B cell (primary cell): Measurements from ENCODE around the gene IPMK. TPM values are rescaled to one million over a fixed set of nuclear protein-coding genes. Genes with fewer than 3 reads are reported as not detected.
A peak's percentile ranks its signal among the peaks of the same experiment; 100 is the strongest.

Experiments
- ATAC-seq: fragments of 200-7000 bp; cut with Tn5 transposase; one replicate; pipeline ENCODE4 v1.10.0; 2021; ENCODE audit warnings: low read depth, mild to moderate bottlenecking, moderate number of reproducible peaks, moderate library complexity
- CTCF ChIA-PET: fragments of 350-600 bp; sonication (Branson Sonifier 250); formaldehyde crosslinking; loops from one replicate; lab custom pipeline; 2021; ENCODE audit warnings: antibody characterized with exemption, inconsistent platforms; lab: Charles Lee
- POLR2A ChIA-PET: fragments of 350-600 bp; sonication (Branson Sonifier 250); formaldehyde crosslinking; loops from one replicate; lab custom pipeline; 2021; ENCODE audit warnings: antibody characterized with exemption; lab: Charles Lee
- DNase-seq: peaks from one replicate; pipeline ENCODE4 v3.0.0; 2013
- H2AFZ ChIP-seq: 2 replicates; pipeline ENCODE4 v1.6.1; 2012; ENCODE audit warnings: mild to moderate bottlenecking, low read depth, low read length; ENCODE audit not compliant: insufficient read depth, poor library complexity, severe bottlenecking
- H3K27ac ChIP-seq, 2 donors: 1 replicate in 1 of 2; 2 replicates in 1 of 2; pipeline ENCODE4 v1.5.1; 2012 to 2013; ENCODE audit warnings: low read length in 2 of 2, mild to moderate bottlenecking in 2 of 2, moderate library complexity in 1 of 2
- H3K27me3 ChIP-seq, 4 experiments: fragments of 200-600 bp in 1 of 4; sonication (generic) in 1 of 4; replicated peaks in 1 of 4; 1 replicate in 2 of 4; 2 replicates in 2 of 4; pipeline versions ENCODE4 v1.6.1 to v1.7.0; 2013 to 2016; ENCODE audit warnings: low read length in 3 of 4, mild to moderate bottlenecking in 2 of 4, mixed read lengths in 1 of 4, moderate library complexity in 1 of 4; ENCODE audit not compliant: insufficient read depth in 4 of 4, control insufficient read depth in 3 of 4; ENCODE audit errors: control extremely low read depth in 1 of 4
- H3K36me3 ChIP-seq, 2 experiments: replicated peaks in 1 of 2; 1 replicate in 1 of 2; 2 replicates in 1 of 2; pipeline versions ENCODE4 v1.6.1 to v1.7.1; 2013; ENCODE audit warnings: low read length in 1 of 2; ENCODE audit not compliant: insufficient read depth in 2 of 2, control insufficient read depth in 1 of 2; ENCODE audit errors: control extremely low read depth in 1 of 2, extremely low read depth in 1 of 2
- H3K4me1 ChIP-seq, 2 donors: fragments of 200-600 bp in 1 of 2; sonication (generic) in 1 of 2; 1 replicate in 1 of 2; 2 replicates in 1 of 2; pipeline versions ENCODE4 v1.5.1 to v1.6.1; 2013 to 2017; ENCODE audit warnings: low read length in 2 of 2; ENCODE audit not compliant: control insufficient read depth in 2 of 2, insufficient read depth in 2 of 2
- H3K4me2 ChIP-seq: replicated peaks from 2 replicates; pipeline ENCODE3; 2012; ENCODE audit warnings: mild to moderate bottlenecking, low read depth, low read length; ENCODE audit not compliant: poor library complexity, severe bottlenecking
- H3K4me3 ChIP-seq, 5 experiments: fragments of 200-600 bp in 1 of 5; sonication (generic) in 1 of 5; 1 replicate in 3 of 5; 2 replicates in 2 of 5; pipeline versions ENCODE4 v1.5.1 to v1.7.0; 2011 to 2016; ENCODE audit warnings: low read length in 4 of 5, mild to moderate bottlenecking in 4 of 5, low read depth in 2 of 5, control low read depth in 1 of 5, moderate library complexity in 1 of 5; ENCODE audit not compliant: insufficient read depth in 1 of 5; ENCODE audit errors: control extremely low read depth in 1 of 5, extremely low read depth in 1 of 5
- H3K79me2 ChIP-seq: fragments of 200-600 bp; sonication (generic); one replicate; pipeline ENCODE4 v1.6.0; 2016; ENCODE audit warnings: low read length; ENCODE audit not compliant: control insufficient read depth, insufficient read depth
- H3K9ac ChIP-seq: fragments of 200-600 bp; sonication (generic); 2 replicates; pipeline ENCODE4 v1.6.1; 2017; ENCODE audit warnings: mild to moderate bottlenecking, low read length, moderate library complexity
- H3K9me3 ChIP-seq, 3 donors: one replicate each; pipeline versions ENCODE4 v1.6.1 to v1.7.1; 2013; ENCODE audit warnings: low read length in 2 of 3; ENCODE audit not compliant: control insufficient read depth in 2 of 3, insufficient read depth in 1 of 3; ENCODE audit errors: control extremely low read depth in 1 of 3
- H4K20me1 ChIP-seq: 2 replicates; pipeline ENCODE4 v1.6.0; 2012; ENCODE audit warnings: mild to moderate bottlenecking, low read length; ENCODE audit not compliant: insufficient read depth, control insufficient read depth, poor library complexity, severe bottlenecking
- H3K27ac Mint-ChIP-seq: one replicate; pipeline ENCODE4 v1.8.0; 2021; ENCODE audit warnings: mixed read lengths
- H3K27me3 Mint-ChIP-seq: one replicate; pipeline ENCODE4 v1.8.0; 2021; ENCODE audit warnings: mixed read lengths
- H3K4me1 Mint-ChIP-seq: one replicate; pipeline ENCODE4 v1.8.0; 2021; ENCODE audit warnings: mixed read lengths
- H3K4me3 Mint-ChIP-seq: one replicate; pipeline ENCODE4 v1.8.0; 2021; ENCODE audit warnings: mixed read lengths
- H3K9me3 Mint-ChIP-seq: one replicate; pipeline ENCODE4 v1.8.0; 2022; ENCODE audit warnings: mixed read lengths; ENCODE audit not compliant: insufficient read depth
- EZH2 ChIP-seq: IDR thresholded peaks from 2 replicates; pipeline ENCODE4 v1.6.1; 2012; ENCODE audit warnings: borderline replicate concordance, low read depth, mild to moderate bottlenecking, moderate library complexity, low read length; ENCODE audit not compliant: insufficient read depth, poor library complexity, severe bottlenecking
- WGBS: methylation state at CpG from one replicate; pipeline ENCODE4 v1.1.5; 2013; ENCODE audit warnings: missing lambda C conversion rate; ENCODE audit not compliant: insufficient coverage; 5-methylcytosine and 5-hydroxymethylcytosine counted together
- intact Hi-C: fragments of 100-400 bp; cut with micrococcal nuclease; formaldehyde crosslinking; loops from one replicate; pipeline ENCODE4 v1.10.0; 2022
- polyA plus RNA-seq: library from polyadenylated mRNA; depleted of rRNA; stranded (reverse); fragments of >200 nt; gene quantifications from 2 replicates; pipeline ENCODE4 v1.2.3, GENCODE V29; 2012
- total RNA-seq, 2 donors: library from RNA; stranded (reverse); fragments of 120-200 nt in 1 of 2; gene quantifications; 1 replicate in 1 of 2; 2 replicates in 1 of 2; pipeline versions ENCODE4 v1.2.3 to v1.2.4, GENCODE V29; 2013 to 2022
- TF ChIP-seq, protein P1 (sequence below): fragments of 200-600 bp; IDR thresholded peaks from one replicate; pipeline ENCODE4 v1.8.0; 2022; ENCODE audit warnings: antibody characterized with exemption, mild to moderate bottlenecking

IPMK gene
- total and polyA plus RNA-seq, 2 donors (not counting 1 experiment from before 2014, with no cell fraction given), result 1.9 to 8.6 TPM

DNA sequence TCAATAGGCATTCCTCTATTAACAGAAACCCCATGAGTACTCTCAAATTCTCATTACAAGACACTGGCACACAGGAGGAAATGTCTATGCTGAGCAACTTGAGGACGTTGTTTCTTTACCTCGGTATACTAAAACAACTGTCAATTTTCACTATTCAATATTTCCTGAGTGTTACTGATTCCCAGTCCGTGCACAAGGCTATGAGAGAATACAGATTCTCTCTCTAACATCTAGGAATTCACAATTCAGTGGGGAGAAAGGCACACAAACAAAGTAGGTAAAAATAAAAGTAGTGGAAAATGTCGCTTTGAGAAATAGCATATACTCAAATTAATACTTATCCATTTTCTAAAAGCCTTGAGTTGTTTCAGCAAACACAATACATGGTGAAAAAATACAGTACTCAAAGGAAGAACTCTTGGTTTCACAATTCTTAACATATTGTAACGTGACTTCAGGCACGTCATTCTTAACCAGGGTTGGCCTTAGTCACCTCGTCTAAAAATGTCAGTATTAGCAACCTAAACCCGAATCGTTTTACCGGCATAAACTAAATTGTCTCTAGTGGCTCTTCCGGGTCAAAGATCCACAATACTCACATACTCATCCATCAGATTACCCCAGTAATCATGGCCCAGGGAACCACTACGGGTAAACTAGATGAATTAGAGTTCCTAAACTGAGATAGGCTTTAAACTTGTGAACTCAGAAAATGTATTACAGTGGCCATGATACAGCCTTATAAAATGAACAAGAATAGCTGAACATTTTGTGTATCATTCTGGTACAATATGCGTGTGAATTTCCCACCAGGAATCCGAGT is 1.5 kb downstream of the IPMK start:
- WGBS, result 2% methylated on average over 8 of the region's 14 CpGs
- peaks cover 52% of the 10 kb centered on the region for H3K4me1 Mint-ChIP-seq
- DNase-seq, result peak; percentile 66

More for the DNA sequence above, 1.5 kb downstream of the IPMK start:
- Mint-ChIP-seq H3K9me3 (no peaks in the 10 kb centered on the region), H3K27me3 (no peaks in the 10 kb centered on the region), H3K27ac (peak overlapping the region; percentile 100), H3K4me3 (peak overlapping the region; percentile 99)
- H3K4me1 ChIP-seq, result peaks cover 25 to 38% of the 10 kb centered on the region in 2 donors
- H2AFZ ChIP-seq, result peak overlapping the region; percentile 44
- no peaks in the 10 kb centered on the region for H3K36me3 ChIP-seq
- no peaks in the 10 kb centered on the region for H3K27me3 ChIP-seq
- no peaks in the 10 kb centered on the region for H3K9me3 ChIP-seq
- CTCF ChIA-PET, result interaction anchor here (1.2 to 1.5 kb wide), 2 partner anchors 33 to 89 kb away, joined by 4 to 5 read pairs; no protein-coding TSS in a partner anchor
- no peak for ATAC-seq
- POLR2A ChIA-PET, result no interaction called here
- intact Hi-C loops, result loop anchor here (5.0 to 10.0 kb wide), 3 partner anchors 39 to 1969 kb away; partner anchors contain the start of gene CCDC6
- no peak for TF ChIP-seq EZH2
- TF ChIP-seq, protein P1, sequence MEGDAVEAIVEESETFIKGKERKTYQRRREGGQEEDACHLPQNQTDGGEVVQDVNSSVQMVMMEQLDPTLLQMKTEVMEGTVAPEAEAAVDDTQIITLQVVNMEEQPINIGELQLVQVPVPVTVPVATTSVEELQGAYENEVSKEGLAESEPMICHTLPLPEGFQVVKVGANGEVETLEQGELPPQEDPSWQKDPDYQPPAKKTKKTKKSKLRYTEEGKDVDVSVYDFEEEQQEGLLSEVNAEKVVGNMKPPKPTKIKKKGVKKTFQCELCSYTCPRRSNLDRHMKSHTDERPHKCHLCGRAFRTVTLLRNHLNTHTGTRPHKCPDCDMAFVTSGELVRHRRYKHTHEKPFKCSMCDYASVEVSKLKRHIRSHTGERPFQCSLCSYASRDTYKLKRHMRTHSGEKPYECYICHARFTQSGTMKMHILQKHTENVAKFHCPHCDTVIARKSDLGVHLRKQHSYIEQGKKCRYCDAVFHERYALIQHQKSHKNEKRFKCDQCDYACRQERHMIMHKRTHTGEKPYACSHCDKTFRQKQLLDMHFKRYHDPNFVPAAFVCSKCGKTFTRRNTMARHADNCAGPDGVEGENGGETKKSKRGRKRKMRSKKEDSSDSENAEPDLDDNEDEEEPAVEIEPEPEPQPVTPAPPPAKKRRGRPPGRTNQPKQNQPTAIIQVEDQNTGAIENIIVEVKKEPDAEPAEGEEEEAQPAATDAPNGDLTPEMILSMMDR, result no peak
- H3K4me3 ChIP-seq, result peak overlapping the region; percentile 76 to 96 (median 78)
- peak overlapping the region; percentile 92 for H3K9ac ChIP-seq
- H3K79me2 ChIP-seq, result peaks cover 69% of the 10 kb centered on the region
- H3K4me2 ChIP-seq, result peak overlapping the region; percentile 91
- peaks cover 27% of the 10 kb centered on the region for H4K20me1 ChIP-seq
- peak overlapping the region; percentile 98 for H3K27ac ChIP-seq
